OCI-LY1 (cell line): Measurements from ENCODE around the gene PRKCE.

Experiments used
- CTCF ChIP-seq: fragments of 200-600 bp; sonication (generic), shearing (Covaris generic); IDR thresholded peaks from 2 replicates; pipeline ENCODE4 v1.5.1; 2017; ENCODE audit warnings: mild to moderate bottlenecking, antibody characterized with exemption, low read length, moderate library complexity, mixed read lengths
- EZH2 ChIP-seq: fragments of 200-600 bp; sonication (generic), shearing (Covaris generic); IDR thresholded peaks from 2 replicates; pipeline ENCODE4 v1.8.0; 2017; ENCODE audit warnings: borderline replicate concordance, mixed run types, mild to moderate bottlenecking, antibody characterized with exemption, low read length, moderate library complexity, mixed read lengths

DNA sequence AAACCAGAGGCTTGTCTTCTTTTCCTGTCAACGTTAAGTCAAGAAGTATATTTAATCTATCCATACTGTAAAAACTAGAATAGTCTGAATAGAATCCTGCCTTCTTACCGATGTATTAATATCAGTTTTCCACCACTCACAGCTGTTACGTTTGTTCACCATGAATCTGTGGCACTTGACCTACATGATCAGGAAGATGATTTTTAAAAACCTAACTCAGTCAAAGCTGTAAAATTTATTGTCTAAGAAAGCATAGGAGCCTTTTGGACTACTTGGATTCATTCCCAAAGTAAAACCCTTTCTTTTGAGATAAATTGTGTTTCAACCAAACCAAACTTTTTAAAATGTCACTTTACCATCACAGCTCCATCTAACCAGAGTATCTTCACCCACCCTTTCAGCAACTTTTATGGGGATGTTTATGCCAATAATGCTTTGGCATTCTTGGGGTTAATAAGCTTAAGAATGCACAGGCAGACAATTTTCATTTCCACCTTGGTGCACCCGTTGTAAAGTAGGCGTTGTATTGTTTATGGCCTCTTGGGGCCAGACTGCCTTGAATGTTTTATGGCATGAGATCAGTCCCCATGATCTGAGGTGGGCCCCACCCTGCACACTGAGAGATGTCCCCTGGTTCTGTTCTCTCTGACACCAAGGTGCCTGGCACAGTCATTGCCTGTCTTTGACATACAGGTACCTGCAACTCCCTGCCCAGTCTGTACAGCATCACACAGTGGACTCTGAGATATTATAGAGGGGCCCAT is 469.5 kb downstream of the PRKCE start:
- no peak for TF ChIP-seq EZH2
- TF ChIP-seq CTCF = no peak
